ENCODE measurements around the gene OLFML2B. TPM values are rescaled to one million over a fixed set of nuclear protein-coding genes. Genes with fewer than 3 reads are reported as not detected.

The OLFML2B gene
- total RNA-seq, 1 donor from 2014 or later, result 19.1 TPM

DNA sequence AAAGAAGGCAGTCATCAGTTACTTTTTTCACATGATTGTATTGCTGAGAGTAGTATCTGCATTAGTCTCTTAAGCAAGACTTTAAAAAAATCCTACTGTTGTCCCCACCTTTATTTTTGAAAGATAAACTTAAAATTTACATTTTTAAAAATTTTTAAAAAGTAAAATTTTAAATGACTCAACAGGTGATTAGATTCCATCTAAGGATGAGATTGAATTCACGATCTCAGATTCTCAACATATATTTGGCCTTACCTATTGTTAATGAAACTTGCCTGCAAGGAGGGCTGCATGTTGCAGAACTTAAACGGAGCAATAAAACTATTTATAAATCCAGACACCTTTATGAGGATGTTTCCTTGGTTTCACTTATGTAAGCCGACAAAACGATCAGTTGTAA is 75.2 kb downstream of the OLFML2B start:
- H3K4me1 ChIP-seq, result peaks cover 3% of the 10 kb centered on the region
- intact Hi-C loops (cut with DNase I), result no loop called here
- no peaks in the 10 kb centered on the region for H3K9me3 ChIP-seq
- H3K36me3 ChIP-seq, result peaks cover 11% of the 10 kb centered on the region
- no peak overlapping the region for H3K4me3 ChIP-seq
- DNase-seq (no peak), ATAC-seq (no peak)
- no peaks in the 10 kb centered on the region for H3K27me3 ChIP-seq (ENCODE audit: low read depth)
- TF ChIP-seq, protein P1, sequence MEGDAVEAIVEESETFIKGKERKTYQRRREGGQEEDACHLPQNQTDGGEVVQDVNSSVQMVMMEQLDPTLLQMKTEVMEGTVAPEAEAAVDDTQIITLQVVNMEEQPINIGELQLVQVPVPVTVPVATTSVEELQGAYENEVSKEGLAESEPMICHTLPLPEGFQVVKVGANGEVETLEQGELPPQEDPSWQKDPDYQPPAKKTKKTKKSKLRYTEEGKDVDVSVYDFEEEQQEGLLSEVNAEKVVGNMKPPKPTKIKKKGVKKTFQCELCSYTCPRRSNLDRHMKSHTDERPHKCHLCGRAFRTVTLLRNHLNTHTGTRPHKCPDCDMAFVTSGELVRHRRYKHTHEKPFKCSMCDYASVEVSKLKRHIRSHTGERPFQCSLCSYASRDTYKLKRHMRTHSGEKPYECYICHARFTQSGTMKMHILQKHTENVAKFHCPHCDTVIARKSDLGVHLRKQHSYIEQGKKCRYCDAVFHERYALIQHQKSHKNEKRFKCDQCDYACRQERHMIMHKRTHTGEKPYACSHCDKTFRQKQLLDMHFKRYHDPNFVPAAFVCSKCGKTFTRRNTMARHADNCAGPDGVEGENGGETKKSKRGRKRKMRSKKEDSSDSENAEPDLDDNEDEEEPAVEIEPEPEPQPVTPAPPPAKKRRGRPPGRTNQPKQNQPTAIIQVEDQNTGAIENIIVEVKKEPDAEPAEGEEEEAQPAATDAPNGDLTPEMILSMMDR (IDR thresholded peaks at IDR 0.05), result no peak
- no peak overlapping the region for H3K27ac ChIP-seq

DNA sequence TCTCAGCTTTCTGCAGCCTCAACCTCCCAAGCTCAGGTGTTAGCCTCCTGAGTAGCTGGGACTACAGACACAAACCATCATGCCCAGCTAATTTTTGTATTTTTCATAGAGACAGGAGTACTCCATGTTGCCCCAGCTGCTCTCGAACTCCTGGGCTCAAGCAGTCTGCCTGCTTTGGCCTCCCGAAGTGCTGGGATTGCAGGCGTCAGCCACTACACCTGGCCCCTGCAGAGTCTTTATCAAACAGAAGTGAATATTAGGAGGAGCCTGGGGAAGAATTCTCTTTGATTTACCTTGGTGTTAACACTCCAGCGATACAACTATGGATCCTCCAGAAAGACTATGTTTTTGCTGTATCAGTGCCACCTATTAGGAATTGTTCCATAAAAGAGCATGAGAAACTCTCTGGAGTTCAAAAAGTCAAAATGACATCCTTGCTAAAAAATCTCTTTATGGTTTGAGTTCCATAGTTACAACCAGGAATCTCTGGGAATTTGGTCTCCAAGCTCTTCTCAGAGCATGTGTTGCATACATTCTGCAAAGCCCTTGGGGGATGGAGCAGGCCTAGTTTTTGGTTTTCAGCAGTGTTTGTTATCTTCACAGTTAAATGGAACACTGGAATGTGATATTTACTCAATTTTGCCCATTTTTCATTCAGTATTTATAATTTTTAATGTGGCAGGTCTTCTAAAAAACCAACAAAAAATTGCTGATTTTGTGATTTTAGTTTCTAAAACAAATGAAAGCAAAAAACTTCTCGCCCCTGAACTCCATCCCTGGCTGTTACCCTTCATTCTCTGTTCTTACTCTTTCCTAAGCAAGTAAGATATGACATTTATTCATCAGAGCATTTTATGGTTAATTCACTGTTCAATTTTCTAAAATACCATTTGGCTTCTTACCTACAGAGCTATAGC is 77.3 kb downstream of the OLFML2B start:
- no peak for DNase-seq
- Histone ChIP-seq H3K4me1 (no peaks in the 10 kb centered on the region), H3K4me3 (no peak overlapping the region), H3K27me3 (ENCODE audit: low read depth) (no peaks in the 10 kb centered on the region), H3K36me3 (peaks cover 27% of the 10 kb centered on the region), H3K9me3 (no peaks in the 10 kb centered on the region), H3K27ac (no peak overlapping the region)
- ATAC-seq, result no peak
- TF ChIP-seq, protein P1 (IDR thresholded peaks at IDR 0.05), result no peak
- intact Hi-C loops (cut with DNase I), result no loop called here

DNA sequence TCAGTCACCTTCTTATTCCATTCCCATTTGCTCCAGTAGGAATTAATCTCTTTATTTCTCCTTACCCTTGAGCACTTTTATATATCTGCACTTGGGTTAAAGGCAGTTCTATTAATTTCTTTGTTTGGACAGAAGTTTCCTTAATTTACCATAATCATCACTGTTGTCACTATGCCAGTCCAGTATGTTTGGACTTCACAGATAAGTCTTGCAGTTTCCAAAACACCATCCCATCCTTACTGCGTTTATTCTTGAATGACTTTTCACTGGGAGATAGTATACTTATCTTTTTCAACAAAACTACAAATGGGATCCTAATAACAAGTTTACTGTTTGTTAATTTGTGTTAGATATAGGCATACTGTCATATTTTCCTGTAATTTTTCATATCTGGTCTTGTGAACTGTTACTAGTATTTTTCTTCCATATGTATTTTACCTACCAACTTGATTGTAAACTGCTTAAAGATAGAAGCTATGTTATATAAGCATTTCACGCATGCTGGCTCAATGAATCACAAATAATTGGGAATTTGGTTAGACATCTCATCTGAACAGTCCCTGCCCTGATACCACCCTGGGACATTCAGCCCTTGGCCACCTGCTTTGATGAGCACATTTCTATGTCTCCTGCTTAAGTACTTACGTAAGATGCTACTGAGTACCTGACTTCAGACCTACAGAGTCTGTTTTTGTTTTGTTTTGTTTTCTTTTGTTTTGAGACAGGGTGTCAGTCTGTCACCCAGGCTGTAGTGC is 78.2 kb downstream of the OLFML2B start:
- intact Hi-C loops (cut with DNase I), result no loop called here
- ATAC-seq (no peak), DNase-seq (no peak)
- Histone ChIP-seq H3K27ac (no peak overlapping the region), H3K4me1 (no peaks in the 10 kb centered on the region), H3K27me3 (ENCODE audit: low read depth) (no peaks in the 10 kb centered on the region), H3K9me3 (no peaks in the 10 kb centered on the region), H3K36me3 (peaks cover 27% of the 10 kb centered on the region), H3K4me3 (no peak overlapping the region)
- TF ChIP-seq, protein P1 (IDR thresholded peaks at IDR 0.05), result no peak

DNA sequence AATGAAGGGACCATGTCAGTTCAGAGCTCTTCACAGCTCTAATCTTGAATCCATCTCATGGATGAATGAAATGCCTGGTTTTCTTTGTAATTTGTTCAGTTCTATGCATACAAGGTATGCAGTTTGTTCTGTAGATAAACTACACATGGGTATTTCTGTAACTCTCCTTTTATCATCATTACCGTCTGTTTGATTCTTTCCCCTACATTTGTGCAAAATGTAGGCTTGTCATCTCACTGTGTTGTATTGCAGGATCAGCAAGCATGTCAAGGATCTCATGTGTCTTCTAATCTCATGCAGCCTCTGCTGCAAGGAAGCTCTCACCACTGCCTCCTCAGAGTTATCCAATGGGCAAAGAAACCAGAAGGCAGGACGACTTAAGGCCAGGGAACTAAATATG is 79.3 kb downstream of the OLFML2B start:
- ATAC-seq (no peak), DNase-seq (no peak)
- TF ChIP-seq, protein P1 (IDR thresholded peaks at IDR 0.05), result no peak
- Histone ChIP-seq H3K27me3 (ENCODE audit: low read depth) (no peaks in the 10 kb centered on the region), H3K4me3 (no peak overlapping the region), H3K9me3 (no peaks in the 10 kb centered on the region), H3K4me1 (no peaks in the 10 kb centered on the region), H3K27ac (no peak overlapping the region), H3K36me3 (peaks cover 27% of the 10 kb centered on the region)
- intact Hi-C loops (cut with DNase I), result no loop called here

DNA sequence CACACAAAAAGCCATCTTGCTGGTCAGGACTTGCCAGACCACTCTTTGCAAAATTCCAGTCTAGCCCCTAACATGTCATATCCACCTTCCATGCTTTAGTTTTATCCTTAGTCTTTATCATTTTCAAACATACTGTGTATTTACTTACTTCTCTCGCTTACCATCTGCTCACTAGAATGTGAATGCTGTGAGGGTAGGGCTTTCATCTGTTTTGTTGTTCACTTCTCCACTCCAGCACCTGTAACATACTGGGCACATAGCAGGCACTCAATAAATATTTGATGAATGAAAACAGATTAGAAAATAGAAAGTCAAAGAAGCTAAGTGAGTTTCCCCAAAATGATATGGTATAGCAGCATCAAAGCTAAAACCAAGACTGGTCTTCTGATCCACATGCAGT is 79.9 kb downstream of the OLFML2B start:
- no peak overlapping the region for H3K27ac ChIP-seq
- no peak overlapping the region for H3K4me3 ChIP-seq
- H3K9me3 ChIP-seq, result no peaks in the 10 kb centered on the region
- H3K36me3 ChIP-seq, result peaks cover 27% of the 10 kb centered on the region
- ATAC-seq (no peak), DNase-seq (no peak)
- TF ChIP-seq, protein P1 (IDR thresholded peaks at IDR 0.05), result no peak
- no peaks in the 10 kb centered on the region for H3K27me3 ChIP-seq (ENCODE audit: low read depth)
- intact Hi-C loops (cut with DNase I), result no loop called here
- no peaks in the 10 kb centered on the region for H3K4me1 ChIP-seq

Measured in lower lobe of right lung (tissue), 2 donors.